ENCODE data around the gene CDIPT. TPM values are rescaled to one million over a fixed set of nuclear protein-coding genes. Genes with fewer than 3 reads are reported as not detected.
"Not testable (repeated sequence)": the region's sequence is repeated elsewhere in the genome, so short reads cannot be mapped to it uniquely, and the experiment has no call there.

CDIPT gene, protein sequence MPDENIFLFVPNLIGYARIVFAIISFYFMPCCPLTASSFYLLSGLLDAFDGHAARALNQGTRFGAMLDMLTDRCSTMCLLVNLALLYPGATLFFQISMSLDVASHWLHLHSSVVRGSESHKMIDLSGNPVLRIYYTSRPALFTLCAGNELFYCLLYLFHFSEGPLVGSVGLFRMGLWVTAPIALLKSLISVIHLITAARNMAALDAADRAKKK
- total RNA-seq, result 10 to 100 TPM; 39.4 to 40.6 TPM

DNA sequence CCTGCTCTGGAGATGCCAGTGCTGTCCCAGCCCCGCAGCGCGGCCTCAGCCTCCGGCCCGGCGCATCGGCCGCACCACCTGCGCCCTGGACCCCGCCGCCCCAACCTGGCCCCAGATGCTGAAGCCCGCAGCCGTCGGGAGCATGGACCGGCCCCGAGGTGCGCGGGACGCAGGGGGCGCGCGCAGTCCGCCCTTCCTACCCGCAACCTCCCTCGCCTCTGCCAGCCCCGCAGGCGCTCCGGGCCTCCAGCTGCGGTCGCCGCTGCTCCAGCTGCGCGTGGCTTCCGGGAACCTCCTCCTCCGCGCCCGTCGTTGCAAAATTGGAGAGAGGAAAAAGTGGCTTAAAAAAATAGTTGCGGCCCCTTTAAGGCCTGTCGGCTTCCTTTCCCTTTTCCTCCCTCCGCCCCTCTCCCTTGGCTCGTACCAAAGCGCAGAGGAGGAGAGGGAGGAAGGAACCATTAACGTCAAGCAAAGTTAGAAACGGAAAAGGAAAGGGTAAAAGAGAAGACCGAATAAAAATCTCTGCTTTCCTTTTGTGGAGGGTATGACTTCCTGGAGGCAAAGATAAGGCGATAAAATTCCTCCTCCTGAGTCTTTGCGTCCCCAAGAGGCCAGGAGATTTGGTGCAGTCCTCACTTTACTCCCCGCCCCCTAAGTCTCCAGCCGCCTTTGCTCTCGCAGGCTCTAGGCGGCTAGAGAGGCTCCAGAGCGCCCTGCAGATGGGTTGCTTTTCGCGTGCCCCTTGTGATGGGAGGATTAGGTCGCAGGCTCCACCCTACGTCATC, at the start of gene CDIPT:
Gene CDIPT (minus strand): TSS at position 343 of the 785 bp plus-strand sequence. CDS start 369 bp downstream, outside the sequence.
- Mint-ChIP-seq H3K27ac (peak within 1 kb of the TSS; percentile 97 to 99), H3K9me3 (no peaks in the 10 kb centered on the region), H3K36me3 (peaks cover 6 to 12% of the 10 kb centered on the region in 2 donors)
- DNase-seq (ENCODE audit: low spot score in 2 of 2) (peak; percentile 87 to 92), ATAC-seq (peak; percentile 90 to 99)

DNA sequence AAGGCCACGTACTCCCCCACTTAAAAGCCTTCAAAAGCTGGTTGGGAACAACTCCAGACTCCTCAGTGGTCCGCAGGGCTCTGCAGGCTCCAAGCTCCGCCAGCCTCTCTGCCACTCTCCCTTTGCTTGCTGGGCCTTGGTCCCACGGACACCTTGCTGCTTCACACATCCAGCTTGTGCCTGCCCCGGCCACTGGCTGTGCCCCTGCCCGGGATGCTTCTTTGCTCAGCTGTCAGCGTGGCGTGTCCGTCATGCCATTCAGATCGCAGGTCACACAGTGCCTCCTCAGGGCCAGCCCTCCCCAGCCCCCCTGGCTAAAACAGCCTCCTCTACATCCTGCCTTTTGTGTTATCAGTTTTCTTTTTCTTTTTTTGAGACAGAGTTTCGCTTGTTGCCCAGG, 49.1 kb upstream of the CDIPT start:
- Mint-ChIP-seq H3K36me3 (no peaks in the 10 kb centered on the region), H3K27ac (no peak overlapping the region), H3K9me3 (no peaks in the 10 kb centered on the region)
- ATAC-seq (no peak), DNase-seq (ENCODE audit: low spot score in 2 of 2) (no peak)

DNA sequence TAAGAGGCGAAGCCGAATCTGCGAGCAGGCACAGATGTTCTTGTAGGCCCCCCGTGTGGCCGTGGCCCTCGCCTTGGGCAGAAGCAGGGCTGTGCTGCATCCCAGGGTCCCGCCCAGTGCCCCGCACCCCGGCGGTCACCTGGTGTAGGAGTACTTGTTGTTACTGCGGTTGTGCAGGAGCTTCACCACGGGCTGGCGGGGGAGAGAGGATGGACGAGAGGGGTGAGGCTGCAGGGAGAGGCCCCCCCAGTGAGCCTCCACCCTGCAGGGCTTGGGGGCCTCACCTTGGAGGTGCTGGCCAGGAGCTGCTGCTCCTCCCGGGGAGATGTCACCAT, 48.6 kb upstream of the CDIPT start:
- no peaks in the 10 kb centered on the region for H3K36me3 Mint-ChIP-seq
- no peak for ATAC-seq
- no peaks in the 10 kb centered on the region for H3K9me3 Mint-ChIP-seq
- no peak for DNase-seq (ENCODE audit: low spot score in 2 of 2)
- no peak overlapping the region for H3K27ac Mint-ChIP-seq

DNA sequence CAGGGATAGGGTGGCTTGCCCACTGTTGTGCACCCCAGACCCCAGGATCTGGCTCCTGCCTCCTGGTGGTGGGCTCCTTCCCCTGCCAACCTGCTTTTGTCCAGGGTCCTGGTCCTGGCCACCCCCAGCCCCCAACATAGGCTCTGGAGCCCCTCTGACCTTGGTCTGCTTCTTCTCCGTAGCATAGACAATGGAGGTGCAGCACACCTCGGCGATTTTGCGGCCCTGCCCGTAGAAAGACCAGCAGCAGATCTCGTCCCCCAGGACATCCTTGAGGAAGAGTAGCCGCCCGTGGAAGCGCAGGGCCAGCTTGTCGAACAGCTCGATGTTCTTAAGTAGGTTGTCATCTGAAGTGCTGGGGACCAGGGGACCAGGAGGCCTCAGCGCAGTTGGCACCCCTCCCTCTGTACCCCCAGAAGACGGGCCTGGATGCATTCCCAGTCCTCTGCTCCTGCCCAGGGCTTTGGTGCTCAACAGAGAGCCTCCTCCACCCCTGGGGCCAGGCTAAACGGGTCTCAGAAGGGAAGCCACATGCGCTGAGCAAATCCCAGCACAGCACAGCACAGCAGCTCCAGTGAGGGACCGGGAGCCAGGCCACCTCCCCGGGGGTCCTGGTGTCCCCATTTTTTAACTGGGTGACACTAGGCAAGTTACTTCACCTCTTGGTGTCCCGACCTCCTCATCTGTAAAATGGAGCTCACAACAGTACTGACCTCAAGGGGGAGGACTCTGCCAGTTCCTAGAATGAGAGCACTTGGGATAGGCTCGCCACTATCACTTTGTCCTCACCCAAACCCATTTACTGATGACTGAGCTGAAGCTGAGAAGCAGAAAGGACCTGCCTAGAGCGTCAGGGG, 48.0 kb upstream of the CDIPT start:
- ATAC-seq (no peak), DNase-seq (ENCODE audit: low spot score in 2 of 2) (no peak)
- Mint-ChIP-seq H3K9me3 (no peaks in the 10 kb centered on the region), H3K27ac (no peak overlapping the region), H3K36me3 (no peaks in the 10 kb centered on the region)

DNA sequence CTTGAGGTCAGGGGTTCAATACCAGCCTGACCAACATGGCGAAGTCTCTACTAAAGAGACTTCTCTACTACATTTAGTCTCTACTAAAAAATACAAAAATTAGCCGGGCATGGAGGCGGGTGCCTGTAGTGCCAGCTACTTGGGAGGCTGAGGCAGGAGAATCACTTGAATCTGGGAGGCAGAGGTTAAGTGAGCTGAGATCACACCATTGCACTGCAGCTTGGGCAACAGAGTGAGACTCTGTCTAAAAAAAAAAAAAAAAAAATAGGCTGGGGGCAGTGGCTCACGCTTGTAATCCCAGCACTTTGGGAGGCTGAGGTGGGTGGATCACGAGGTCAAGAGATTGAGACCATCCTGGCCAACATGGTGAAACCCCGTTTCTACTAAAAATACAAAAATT, 46.8 kb upstream of the CDIPT start:
- H3K9me3 Mint-ChIP-seq; DNase-seq (ENCODE audit: low spot score in 2 of 2); H3K27ac Mint-ChIP-seq; H3K36me3 Mint-ChIP-seq; ATAC-seq: not testable (repeated sequence)

DNA sequence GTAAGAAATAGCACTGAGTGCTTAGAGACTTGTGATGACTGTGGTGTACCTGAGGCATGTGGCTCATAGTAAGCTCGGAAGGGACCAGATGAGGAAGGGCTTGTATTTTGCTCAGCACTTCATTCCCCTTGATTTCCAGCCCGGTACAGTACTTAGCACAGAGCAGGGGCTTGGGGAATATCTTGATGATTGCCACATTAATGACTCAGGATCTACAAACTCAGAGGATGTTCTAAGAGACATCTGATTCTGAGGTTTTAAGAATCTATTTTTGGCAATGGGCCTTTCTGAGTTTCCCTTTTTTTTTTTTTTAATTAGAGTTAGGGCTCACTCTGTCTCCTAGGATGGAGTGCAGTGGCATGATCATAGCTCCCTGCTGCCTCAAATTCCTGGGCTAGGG, 46.4 kb upstream of the CDIPT start:
- no peak for ATAC-seq

DNA sequence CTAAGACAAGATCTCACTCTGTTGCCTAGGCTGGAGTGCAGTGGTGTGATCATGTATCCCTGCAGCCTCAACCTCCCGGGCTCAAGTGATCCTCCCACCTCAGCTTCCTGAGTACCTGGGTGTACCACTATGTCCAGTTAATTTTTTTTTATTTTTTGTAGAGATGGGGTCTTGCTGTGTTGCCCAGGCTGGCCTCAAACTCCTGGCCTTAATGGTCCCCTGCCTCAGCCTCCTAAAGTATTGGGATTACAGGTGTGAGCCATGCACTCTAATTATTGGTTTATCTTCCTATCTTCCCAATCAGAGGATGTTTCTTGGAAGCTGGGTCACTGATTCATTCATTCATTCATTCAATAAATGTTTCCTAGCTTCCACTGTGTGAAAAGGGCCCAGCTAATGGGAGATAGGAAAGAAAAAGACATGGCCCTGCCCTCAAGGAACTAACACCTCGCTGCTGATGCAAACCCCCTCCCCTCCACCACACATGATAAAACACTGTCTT, 45.7 kb upstream of the CDIPT start:
- Mint-ChIP-seq H3K9me3 (no peaks in the 10 kb centered on the region), H3K27ac (no peak overlapping the region), H3K36me3 (no peaks in the 10 kb centered on the region)
- DNase-seq (ENCODE audit: low spot score in 2 of 2) (no peak), ATAC-seq (no peak)

More for the DNA sequence above, 46.4 kb upstream of the CDIPT start:
- DNase-seq (ENCODE audit: low spot score in 2 of 2), result no peak
- Mint-ChIP-seq H3K27ac (no peak overlapping the region), H3K36me3 (no peaks in the 10 kb centered on the region), H3K9me3 (no peaks in the 10 kb centered on the region)

DNA sequence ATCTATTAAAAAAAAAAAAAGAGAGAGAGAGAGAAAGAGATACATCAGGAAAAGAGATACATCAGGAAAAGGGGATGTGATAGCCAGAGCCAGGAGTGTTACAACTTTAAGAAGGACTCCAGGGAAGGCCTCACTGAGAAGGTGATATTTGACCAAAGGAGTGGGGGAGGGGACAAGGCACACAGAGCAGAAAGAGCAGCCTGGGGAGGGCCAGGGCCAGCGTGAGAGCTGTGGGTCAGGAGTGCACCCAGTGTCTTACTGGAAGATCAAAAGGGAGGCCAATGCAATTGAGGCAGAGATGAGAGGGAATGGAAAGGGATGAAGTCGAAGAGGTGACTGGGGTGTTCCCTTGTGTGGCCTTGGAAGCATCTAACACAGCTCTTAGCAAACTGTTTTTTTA, 44.9 kb upstream of the CDIPT start:
- DNase-seq (ENCODE audit: low spot score in 2 of 2), result no peak
- Mint-ChIP-seq H3K36me3 (no peaks in the 10 kb centered on the region), H3K27ac (peak overlapping the region in 1 of 2 donors; percentile 85), H3K9me3 (no peaks in the 10 kb centered on the region)
- no peak for ATAC-seq

DNA sequence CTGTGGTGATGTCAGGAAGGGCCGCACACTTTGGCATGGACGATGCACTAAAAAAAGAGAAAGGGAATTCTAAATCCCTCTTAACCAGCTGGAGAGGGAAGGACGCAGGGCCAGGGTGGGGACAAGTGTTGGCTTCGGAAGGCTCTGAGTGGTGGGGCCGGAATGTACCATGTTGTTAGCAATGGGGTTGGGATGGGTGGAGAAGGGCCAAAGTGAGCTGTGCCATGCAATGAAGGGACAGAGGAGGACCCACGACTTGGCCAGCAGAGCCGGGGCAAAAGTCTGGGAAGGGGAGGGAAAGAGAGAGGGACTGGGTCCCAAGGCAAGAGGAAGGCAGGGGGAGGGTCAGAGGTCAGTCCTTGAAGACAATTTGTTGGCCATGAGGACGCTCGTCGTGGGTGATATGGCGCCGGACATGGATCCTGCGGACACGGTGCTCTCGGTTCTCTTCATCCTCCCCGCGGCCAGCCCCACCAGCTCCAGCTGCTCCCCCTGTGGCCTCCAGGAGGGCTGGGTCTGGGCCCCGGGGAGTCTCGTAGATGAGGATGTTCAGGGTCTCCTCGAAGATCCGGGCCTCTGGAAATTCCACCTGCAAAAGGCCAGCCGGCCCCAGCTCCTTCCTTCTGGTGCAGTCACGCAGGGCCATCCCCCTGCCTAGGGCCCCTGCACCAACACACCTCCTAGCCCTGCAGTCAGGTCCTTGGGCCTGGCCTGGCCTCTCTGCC, 43.7 kb upstream of the CDIPT start:
- ATAC-seq, result no peak
- DNase-seq (ENCODE audit: low spot score in 2 of 2), result no peak

DNA sequence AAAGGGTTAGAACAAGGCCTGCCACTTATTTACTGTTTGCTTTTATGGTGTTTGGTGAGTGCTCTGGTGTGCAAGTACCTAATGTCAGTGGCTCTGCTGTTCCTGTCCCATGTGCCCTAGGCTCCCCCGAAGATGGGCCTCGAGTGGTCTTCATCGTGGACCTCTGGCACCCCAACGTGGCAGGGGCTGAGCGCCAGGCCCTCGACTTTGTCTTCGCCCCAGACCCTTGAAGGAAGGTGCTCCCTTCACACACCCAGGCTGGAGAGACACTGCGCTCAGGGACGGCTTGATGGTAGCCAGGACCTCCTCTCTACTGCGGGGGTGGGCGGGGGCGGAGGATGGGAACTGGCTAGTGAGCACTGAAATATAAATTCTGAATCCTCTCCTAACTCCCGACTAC, 42.6 kb upstream of the CDIPT start:
- H3K36me3 Mint-ChIP-seq, result no peaks in the 10 kb centered on the region
- ATAC-seq, result no peak
- H3K27ac Mint-ChIP-seq, result peak overlapping the region in 1 of 2 donors; percentile 29
- no peak for DNase-seq (ENCODE audit: low spot score in 2 of 2)
- H3K9me3 Mint-ChIP-seq, result no peaks in the 10 kb centered on the region

More for the DNA sequence above, 43.7 kb upstream of the CDIPT start:
- Mint-ChIP-seq H3K36me3 (no peaks in the 10 kb centered on the region), H3K9me3 (no peaks in the 10 kb centered on the region), H3K27ac (no peak overlapping the region)

DNA sequence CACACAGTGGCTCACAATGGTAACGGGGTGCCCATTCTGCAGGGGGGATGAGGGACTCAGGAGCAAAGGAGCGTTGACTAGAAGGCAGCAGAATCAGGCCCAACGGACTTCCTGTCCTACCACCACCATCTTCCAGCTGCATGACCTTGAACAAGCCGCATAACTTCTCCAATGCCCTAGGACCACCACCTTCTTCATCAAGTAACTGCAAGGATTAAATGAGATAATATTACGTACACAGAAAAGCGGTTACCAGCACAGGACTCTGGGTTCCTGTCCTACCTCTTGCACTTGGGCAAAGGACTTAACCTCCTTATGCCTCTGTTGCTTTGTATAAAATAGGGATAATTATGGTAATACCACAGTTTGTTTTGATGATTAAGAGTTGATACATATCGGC, 41.9 kb upstream of the CDIPT start:
- Mint-ChIP-seq H3K36me3 (no peaks in the 10 kb centered on the region), H3K9me3 (no peaks in the 10 kb centered on the region), H3K27ac (no peak overlapping the region)
- no peak for DNase-seq (ENCODE audit: low spot score in 2 of 2)
- no peak for ATAC-seq

DNA sequence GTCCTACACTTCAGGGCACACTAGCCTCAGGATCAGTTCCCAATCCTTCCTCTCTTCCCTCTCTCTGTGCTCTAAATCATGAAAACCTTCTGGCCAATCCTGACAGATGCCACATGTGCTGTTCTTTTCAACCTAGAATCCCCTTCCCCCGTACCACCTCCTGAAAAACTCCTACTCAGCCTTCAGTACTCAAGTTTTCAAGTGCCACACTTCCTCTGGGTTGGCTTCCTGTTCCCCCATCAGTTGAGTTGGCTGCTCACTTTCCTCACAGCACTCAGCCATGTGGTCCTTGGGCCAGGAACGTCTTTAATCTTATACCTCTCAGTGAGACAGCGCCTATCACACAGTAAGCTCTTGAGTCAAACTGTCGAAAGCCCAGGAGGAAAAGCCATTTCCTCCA, 40.6 kb upstream of the CDIPT start:
- DNase-seq (ENCODE audit: low spot score in 2 of 2), result no peak
- peak overlapping the region in 1 of 2 donors; percentile 8 for H3K27ac Mint-ChIP-seq
- ATAC-seq, result no peak

DNA sequence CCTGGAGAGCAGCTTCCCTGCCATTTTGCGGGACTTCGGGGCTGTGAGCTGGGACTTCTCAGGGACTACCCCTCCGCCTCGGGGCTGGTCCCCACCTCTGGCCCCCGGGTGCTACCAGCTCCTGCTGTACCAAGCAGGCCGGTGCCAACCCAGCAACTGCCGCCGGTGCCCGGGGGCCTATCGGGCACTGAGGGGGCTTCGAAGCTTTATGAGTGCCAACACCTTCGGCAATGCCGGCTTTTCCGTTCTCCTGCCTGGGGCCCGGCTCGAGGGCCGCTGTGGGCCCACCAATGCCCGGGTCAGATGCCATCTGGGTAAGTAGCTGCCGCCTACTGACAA, 38.5 kb upstream of the CDIPT start:
- Mint-ChIP-seq H3K27ac (no peak overlapping the region), H3K36me3 (no peaks in the 10 kb centered on the region), H3K9me3 (no peaks in the 10 kb centered on the region)
- ATAC-seq (no peak), DNase-seq (ENCODE audit: low spot score in 2 of 2) (no peak)

More for the DNA sequence above, 40.6 kb upstream of the CDIPT start:
- H3K36me3 Mint-ChIP-seq, result no peaks in the 10 kb centered on the region
- no peaks in the 10 kb centered on the region for H3K9me3 Mint-ChIP-seq

DNA sequence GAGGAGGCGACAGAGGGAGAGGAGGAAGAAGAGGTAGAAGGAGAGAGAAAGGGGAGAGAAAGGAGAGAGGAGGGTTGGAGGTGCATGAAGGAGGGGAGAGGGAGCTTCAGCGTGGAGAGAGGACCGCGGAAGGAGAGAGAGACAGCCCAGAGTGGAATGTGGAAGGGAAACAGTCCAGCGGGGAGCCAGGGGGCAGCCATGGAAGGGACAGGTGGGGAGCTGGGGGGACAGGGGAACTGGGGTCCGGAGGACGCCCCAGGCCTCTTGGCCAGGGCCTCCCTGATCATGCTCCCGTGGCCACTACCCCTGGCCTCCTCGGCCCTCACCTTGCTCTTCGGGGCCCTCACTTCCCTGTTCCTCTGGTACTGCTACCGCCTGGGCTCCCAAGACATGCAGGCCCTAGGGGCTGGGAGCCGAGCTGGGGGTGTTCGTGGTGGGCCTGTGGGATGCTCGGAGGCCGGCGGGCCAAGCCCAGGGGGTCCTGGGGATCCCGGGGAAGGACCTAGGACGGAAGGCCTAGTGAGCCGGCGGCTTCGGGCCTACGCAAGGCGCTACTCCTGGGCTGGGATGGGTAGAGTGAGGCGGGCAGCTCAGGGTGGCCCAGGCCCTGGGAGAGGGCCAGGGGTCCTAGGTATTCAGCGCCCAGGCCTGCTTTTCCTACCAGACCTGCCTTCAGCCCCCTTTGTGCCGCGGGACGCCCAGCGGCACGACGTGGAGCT, 38.0 kb upstream of the CDIPT start:
- Mint-ChIP-seq H3K9me3 (no peaks in the 10 kb centered on the region), H3K27ac (no peak overlapping the region), H3K36me3 (no peaks in the 10 kb centered on the region)
- DNase-seq (ENCODE audit: low spot score in 2 of 2), result no peak
- ATAC-seq, result no peak

DNA sequence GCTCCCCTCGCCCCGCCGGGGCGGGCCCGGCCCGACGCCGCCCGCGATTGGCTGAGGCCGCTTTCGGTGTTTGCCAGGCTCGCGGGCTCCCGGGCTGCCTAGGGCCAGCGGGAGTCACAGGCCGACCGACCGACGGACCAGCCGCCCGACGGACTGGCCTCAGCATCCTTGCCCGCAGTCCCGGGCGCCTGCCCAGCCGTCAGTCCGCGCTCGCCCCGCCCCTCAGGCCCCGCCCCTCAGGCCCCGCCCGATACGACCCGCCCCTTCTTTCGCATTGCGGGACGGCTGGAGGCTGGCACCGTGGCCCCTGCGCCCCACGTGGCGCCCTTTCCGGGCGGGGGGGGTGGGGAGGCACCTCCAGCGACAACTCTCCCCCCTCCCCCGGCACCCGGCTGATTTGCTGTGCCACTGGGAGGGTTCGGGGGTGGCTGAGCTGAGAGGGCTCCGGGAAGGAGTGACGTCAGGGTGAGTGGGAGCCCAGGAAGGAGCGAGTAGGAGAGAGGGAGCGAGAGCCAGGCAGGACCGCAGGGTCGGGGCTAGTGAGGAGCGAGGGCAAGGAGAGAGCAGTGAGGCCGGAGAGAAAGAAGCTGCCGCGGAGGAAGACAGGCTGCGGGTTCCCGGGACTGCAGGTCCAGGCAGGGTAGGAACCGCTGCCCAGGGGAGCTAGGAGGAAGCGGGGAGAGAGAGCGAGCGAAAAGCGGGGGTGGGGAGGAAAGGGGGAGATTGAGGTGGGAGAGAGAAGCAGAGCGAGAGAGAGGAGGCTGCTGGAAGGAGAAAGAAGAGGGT, 37.3 kb upstream of the CDIPT start, which contains the start of gene ASPHD1:
Gene ASPHD1 (plus strand): TSS at position 387 of the 786 bp plus-strand sequence. CDS start 484 bp downstream, outside the sequence.
- DNase-seq (ENCODE audit: low spot score in 2 of 2) (peak in 1 of 2 donors; percentile 83), ATAC-seq (peak; percentile 86 to 90)
- no peak within 1 kb of the TSS for H3K27ac Mint-ChIP-seq
- H3K36me3 Mint-ChIP-seq, result no peaks in the 10 kb centered on the region
- no peaks in the 10 kb centered on the region for H3K9me3 Mint-ChIP-seq
